DMS53 treated with DMSO at 0.1 percent for 48 hours (cell line): ENCODE results near the gene TMIE.
"Not testable (repeated sequence)": the region's sequence is repeated elsewhere in the genome, so short reads cannot be mapped to it uniquely, and the experiment has no call there.

ENCODE experiments used
- DNase-seq: peaks from one replicate; lab custom pipeline; 2025; ENCODE audit not compliant: unreplicated experiment; lab: John Stamatoyannopoulos, UW

The TMIE gene

DNA sequence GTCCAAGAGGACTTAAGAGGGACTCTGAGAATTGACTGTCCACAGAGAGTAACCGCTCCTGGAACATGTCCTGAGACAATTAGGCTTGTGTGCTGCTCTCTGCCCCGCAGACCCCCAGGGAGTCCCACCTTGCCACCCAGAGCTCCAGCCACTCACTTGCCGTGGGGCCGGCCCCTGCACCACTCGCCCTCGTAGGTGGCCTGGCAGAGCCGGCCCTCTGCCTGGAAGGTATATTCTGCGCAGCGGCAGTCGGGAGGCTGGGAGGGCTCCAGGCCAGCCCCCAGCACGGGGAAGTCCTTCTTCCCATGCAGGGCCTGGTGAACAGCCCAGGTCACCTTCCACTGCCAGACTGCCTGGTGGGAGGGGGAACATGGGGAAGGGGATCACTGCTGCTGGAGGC, 18.2 kb upstream of the TMIE start:
- DNase-seq = no peak

- no peak for DNase-seq
These were observed 16.3 kb upstream of the TMIE start for GRCh38 chr3:46684891-46685290.

DNA sequence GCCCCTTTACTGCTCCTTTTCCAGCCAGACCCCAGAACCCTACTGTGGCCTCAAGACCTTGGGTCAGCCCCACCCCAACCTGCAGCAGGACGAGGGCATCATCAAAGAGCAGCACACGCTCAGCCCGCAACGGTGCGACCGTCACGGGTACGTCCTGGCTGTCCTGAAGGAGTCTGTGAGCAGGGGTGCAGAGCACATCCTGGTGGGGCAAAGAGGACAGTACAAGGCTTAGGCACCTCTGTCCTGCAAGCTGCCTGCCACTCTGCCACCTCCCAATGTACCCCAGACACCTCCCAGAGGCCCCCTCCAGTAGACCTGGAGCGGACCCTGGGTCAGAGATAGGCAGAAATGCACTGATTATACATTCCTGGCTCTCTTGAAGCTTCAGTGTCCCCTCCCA, 15.7 kb upstream of the TMIE start:
- DNase-seq = no peak

DNA sequence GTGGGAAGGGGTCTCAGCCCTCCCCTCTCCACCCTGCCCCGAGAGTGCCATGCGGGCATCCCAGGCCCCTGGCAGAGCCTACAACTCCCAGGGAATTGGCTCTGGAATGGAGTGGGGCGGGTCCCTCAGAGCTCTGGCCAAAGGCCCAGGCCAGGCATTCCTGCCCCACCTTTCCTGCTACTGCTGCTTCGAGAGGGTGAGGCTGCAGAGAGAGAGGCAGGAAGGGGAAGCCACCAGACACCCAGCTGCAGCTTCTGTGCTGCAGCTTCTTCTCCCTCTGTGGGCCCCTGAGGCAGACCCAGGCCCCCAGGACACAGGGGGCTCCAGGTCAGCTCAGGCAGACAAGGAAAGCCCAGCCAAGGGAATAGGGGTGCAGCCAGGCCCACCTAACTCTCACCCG, 10.4 kb upstream of the TMIE start:
- no peak for DNase-seq

DNA sequence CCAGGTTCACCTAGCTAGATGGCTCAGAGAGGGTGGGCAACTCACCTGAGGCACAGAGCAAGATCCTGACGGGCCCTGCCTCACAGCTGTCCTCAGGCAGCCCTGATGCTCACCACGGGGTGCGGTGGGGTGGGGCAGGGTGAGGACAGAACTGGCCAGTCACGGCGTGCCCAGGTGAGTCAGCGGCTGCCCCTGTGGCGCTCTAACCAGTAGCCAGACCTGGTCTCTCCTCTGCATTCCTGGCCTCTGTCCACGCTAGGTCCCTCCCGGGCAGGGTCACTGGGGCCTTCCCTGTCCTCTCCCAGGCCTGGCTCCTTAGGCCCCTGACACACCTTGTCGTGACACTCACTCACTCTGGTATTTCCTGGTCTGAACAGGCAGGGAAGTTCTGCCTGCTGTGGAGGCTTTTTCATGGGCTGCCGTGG, 8.6 kb upstream of the TMIE start:
- no peak for DNase-seq

DNA sequence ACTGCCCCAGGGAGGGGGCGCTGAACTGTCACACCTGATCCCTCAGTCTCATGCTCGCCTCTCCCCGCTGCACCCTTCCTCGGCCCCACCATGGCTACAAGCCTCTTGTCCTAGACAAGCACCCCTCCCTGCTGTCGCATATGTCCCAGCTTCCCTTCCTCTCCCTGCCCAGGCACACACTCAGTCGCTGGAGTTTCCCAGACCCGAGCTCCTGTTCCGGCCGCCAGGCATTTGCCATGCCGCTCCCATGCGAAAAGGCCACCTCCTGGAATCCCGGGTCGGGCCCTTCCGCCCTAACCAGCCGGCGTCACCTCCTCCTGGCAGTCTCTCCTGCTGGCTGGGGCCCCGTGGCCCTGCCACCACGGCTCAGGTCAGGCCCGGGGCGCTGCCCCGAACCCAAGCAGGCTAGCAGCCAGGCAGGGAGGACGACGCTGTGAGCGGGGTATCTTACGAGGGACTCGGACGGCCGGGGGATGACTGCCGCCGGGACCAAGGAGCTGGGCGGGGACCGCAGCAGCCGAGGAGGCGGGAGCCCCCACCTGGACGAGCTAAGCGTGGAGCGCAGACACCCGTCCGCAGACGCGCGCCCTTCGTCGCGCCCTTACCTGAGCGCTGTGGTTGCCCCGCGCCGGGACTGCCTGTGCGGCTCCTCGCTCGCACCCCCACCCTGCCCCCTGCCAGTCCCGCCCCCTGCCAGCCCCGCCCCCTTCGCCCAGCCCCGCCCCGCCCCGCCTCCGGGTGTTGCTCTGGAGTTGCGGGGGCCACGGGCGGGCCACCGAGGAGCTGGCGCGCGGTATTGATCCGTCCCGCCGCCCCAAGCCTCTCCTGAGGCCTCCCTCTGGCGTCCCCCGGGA, 7.9 kb upstream of the TMIE start, which contains the start of gene ALS2CL:
ALS2CL (minus strand) TSS at position 642 of the 854 bp plus-strand sequence. CDS start 4,239 bp downstream, outside the sequence.
- no peak for DNase-seq

GRCh38 chr3:46693892-46694226, 7.3 kb upstream of the TMIE start:
- no peak for DNase-seq

DNA sequence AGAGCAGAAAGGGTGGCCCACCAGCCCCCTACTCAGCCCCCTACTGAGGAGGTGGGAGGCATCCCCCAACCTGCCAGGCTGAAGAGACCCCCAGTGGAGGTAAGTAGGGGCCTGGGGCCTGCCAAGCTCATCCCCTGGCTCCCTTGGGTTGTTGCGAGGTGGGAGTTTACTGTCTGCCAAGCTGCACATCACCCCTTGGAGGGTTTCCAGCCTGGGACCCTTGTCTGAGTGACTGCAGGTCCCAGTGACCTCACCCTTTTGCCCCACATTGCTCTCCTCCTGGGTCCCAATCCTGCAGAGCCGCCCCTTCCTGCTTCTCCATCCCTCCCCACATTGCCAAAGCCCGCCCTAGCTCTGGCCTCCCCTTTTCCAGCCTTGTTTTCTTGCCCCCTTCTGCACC, 6.7 kb upstream of the TMIE start:
- no peak for DNase-seq

GRCh38 chr3:46695177-46695961, 5.8 kb upstream of the TMIE start:
- no peak for DNase-seq

GRCh38 chr3:46695962-46696894, 5.0 kb upstream of the TMIE start:
- DNase-seq = no peak

DNA sequence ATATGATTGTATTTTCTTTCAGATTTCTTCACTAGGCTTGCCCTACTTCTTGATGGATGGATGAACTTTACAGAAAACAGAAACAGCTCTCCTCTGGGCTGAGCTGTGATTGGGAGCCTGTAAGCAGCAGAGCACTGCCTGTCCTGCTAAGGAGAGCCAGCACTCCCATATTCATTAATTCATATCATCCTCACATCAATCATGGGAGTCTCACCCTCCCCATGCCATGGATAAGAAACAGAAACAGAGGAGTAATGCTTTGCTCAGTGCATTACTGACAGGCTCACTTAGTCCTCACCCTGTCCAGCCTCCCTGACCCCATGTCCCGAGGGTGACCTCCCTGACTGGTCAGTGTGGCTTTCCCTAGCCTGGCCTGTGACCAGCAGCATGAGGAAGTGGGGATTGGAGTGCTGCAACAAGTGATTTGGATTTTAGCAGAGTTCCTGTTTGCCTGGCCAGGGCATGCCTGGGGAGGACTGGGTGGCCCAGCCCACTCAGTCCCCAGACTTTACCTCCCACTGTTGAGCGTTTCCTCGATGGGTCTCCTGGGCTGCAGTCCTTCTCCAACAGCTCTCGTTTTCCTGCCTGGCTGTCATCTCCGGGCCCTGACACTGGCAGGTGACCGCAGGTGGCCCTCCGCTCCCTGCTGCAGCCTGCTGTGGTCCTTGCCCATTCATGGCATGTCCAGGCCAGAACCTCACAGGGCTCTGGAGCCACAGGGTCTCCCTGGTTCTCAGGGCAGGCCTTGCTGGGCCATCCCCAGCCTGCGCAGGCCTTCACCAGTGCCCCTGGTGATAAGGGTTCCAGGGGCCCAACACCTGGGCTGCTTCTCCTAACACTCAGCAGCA, 1.3 kb upstream of the TMIE start:
- no peak for DNase-seq

- no peak for DNase-seq
These were observed 420 bp upstream of the TMIE start for GRCh38 chr3:46700772-46701171.

- DNase-seq = no peak
These were observed 1.2 kb downstream of the TMIE start for GRCh38 chr3:46702246-46703012.

DNA sequence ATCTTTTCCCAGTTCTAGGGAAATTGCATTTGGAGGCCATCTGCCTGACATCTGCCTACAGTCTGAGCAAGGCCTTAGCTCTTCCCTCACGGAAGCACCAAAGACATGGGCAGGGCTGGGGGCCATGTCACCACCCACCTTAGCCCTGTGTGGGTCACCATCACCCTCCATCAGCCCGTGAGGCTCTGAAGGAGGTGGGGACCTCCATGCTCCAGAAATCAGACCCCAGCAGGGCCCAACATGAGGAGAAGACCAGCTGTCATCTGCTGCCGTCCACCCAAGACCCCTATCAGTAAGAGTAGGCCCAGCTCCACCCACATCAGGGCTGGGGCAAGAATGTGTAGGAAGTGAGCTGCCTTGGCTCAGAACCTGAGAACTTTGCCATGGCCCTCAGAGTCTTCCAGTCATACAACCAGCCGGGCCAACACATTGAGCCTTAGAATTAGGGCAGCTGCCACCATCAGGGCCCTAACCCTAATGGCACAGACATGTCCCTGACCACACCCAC, 1.9 kb downstream of the TMIE start:
- DNase-seq = no peak

- DNase-seq = not testable (repeated sequence)
These were observed 3.2 kb downstream of the TMIE start for GRCh38 chr3:46704346-46704745.

DNA sequence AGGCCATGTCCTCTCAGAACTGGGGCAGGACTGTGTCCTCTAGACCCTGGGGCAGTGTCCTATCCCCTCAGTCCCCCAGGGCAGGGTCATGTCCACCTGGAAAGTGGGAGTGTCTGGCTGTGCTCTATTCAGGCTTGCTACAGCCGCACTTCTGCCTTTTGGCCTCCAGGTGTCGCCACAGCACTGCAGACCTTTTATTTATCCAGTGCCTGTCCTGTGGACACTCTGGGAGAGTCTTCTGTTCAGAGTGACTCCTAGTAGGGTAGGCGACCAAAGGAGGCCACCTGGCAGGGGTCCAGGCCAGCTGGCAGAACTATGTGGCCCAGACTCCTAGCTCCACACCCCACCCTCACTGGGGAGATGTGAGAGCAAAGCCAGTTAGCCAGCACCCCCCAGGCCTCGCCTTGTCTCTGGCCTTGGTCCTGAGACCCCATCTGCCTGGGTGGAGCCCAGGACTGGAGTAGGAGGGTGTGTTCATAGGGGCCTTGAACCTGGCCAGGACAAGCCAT, 3.9 kb downstream of the TMIE start:
- no peak for DNase-seq

DNA sequence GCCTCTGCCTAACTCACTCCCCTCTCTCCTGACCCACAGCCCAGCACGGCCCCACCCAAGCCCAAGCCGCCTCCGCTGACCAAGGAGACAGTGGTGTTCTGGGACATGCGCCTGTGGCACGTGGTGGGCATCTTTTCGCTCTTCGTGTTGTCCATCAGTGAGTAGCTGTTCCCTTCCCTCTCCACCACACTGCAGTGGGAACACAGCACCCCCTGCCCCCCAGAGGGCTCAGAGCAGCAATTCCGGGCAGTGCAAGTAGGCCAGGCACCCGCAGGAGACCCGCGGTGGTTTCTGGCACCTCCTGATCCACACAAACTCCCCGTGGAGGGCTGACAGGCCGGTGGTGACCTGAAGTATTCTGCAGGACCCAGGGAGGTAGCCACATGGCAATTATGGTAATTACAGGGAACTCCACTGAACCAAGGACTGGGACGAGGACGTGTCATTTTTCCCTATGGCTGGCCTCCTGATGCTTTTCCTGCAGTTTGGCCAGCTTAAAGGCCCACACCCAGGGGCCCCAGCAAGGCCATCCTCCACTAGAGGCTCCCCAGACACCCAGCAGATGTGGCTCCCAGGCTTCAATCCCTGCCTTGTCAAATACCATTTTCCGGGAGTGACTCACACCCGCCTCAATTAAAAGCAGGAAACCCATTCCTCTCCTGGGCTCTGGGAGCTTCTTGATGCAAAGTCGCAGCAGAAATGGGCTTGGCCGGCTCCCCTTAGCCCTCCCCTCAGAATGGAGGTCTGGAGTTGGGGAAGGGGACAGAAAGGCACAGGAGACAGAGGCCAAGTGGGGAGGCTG, 4.8 kb downstream of the TMIE start:
- no peak for DNase-seq
